HepG2 (cell line): Measurements from ENCODE around the gene PLEKHA6. TPM values are rescaled to one million over a fixed set of nuclear protein-coding genes. Genes with fewer than 3 reads are reported as not detected.

ENCODE experiments used
- ATAC-seq: fragments of 200-7000 bp; cut with Tn5 transposase; 3 replicates; pipeline ENCODE4 v1.9.1; 2020; ENCODE audit warnings: mild to moderate bottlenecking, moderate library complexity
- BruUV-seq: library from RNA; stranded (reverse); fragments of 400-500 nt; replicated peaks from 2 replicates; lab custom pipeline; 2021; lab: Mats Ljungman, UMichigan
- CTCF ChIA-PET: fragments of 300-600 bp; formaldehyde crosslinking; extraction: SDS; loops from one replicate; lab custom pipeline; 2021; ENCODE audit warnings: low total read pairs, inconsistent platforms, low intra/inter-chr PET ratio; lab: Yijun Ruan, JAX
- POLR2A ChIA-PET: fragments of 350-600 bp; sonication (Branson Sonifier 250); formaldehyde crosslinking; loops from one replicate; lab custom pipeline; 2020; ENCODE audit warnings: antibody characterized with exemption, inconsistent platforms; lab: Yijun Ruan, JAX
- DNase-seq: peaks from one replicate; pipeline ENCODE4 v3.0.0-alpha.2; 2015; ENCODE audit warnings: low spot score
- FAIRE-seq: peaks from 3 replicates; lab custom pipeline; 2011; peaks lifted over from hg19 to GRCh38; lab: Jason Lieb, UNC
- H2AFZ ChIP-seq: one replicate; pipeline ENCODE4 v1.6.1; 2011; ENCODE audit warnings: low read length, inconsistent platforms
- H3K27ac ChIP-seq: fragments of 300-600 bp; 3 replicates; pipeline ENCODE4 v1.8.0; 2011; ENCODE audit warnings: mixed run types, mild to moderate bottlenecking, mixed read lengths, low read length, inconsistent platforms; ENCODE audit not compliant: insufficient read depth; ENCODE audit errors: extremely low read length
- H3K27me3 ChIP-seq, 2 experiments: fragments of 200-600 bp in 1 of 2; 2 replicates in 1 of 2; 3 replicates in 1 of 2; pipeline versions ENCODE4 v1.6.0 to v1.8.0; 2011; ENCODE audit warnings: low read length in 2 of 2, mild to moderate bottlenecking in 2 of 2, moderate library complexity in 2 of 2, inconsistent platforms in 1 of 2; ENCODE audit not compliant: insufficient read depth in 2 of 2, control insufficient read depth in 1 of 2
- H3K36me3 ChIP-seq, 2 experiments: fragments of 200-600 bp in 1 of 2; replicated peaks in 1 of 2; 2 replicates in 1 of 2; 3 replicates in 1 of 2; pipeline versions ENCODE4 v1.5.1 to v1.8.0; 2011; ENCODE audit warnings: low read length in 2 of 2, inconsistent platforms in 1 of 2; ENCODE audit not compliant: insufficient read depth in 2 of 2, control insufficient read depth in 1 of 2
- H3K4me1 ChIP-seq: 2 replicates; pipeline ENCODE4 v1.5.1; 2012; ENCODE audit warnings: low read length, inconsistent platforms; ENCODE audit not compliant: insufficient read depth
- H3K4me2 ChIP-seq: 2 replicates; pipeline ENCODE4 v1.6.0; 2011; ENCODE audit warnings: low read depth, low read length, inconsistent platforms
- H3K4me3 ChIP-seq, 3 experiments: fragments of 200-600 bp in 1 of 3; sonication (generic), shearing (Covaris generic) in 1 of 3; replicated peaks in 1 of 3; 2 replicates each; pipeline ENCODE4 v1.5.1; 2011 to 2016; ENCODE audit warnings: low read length in 3 of 3, inconsistent platforms in 2 of 3, low read depth in 2 of 3, mild to moderate bottlenecking in 2 of 3, control low read depth in 1 of 3, mixed read lengths in 1 of 3; ENCODE audit not compliant: insufficient read depth in 1 of 3
- H3K79me2 ChIP-seq: one replicate; pipeline ENCODE4 v1.6.1; 2011; ENCODE audit warnings: low read length, inconsistent platforms; ENCODE audit not compliant: insufficient read depth
- H3K9ac ChIP-seq: 2 replicates; pipeline ENCODE4 v1.6.0; 2011; ENCODE audit warnings: mild to moderate bottlenecking, low read depth, low read length, inconsistent platforms; ENCODE audit not compliant: insufficient read depth
- H3K9me3 ChIP-seq: 2 replicates; pipeline ENCODE4 v1.5.1; 2012; ENCODE audit warnings: mild to moderate bottlenecking, low read length
- H4K20me1 ChIP-seq: 2 replicates; pipeline ENCODE4 v1.6.0; 2011; ENCODE audit warnings: inconsistent platforms, mild to moderate bottlenecking, low read length, moderate library complexity; ENCODE audit not compliant: insufficient read depth
- CHD2 ChIP-seq: IDR thresholded peaks from 2 replicates; pipeline ENCODE4 v1.6.1; 2011; ENCODE audit warnings: low read depth, low read length, improper control_type of control experiment
- DNMT3B ChIP-seq: conservative IDR thresholded peaks from 2 replicates; pipeline ENCODE4 v1.6.1; 2016; ENCODE audit warnings: missing biosample characterization, control low read depth
- EHMT2 ChIP-seq: fragments of 200-600 bp; sonication (generic); IDR thresholded peaks from 2 replicates; pipeline ENCODE4 v1.7.0; 2017; ENCODE audit warnings: antibody characterized with exemption, low read depth, low read length, borderline replicate concordance
- FOXO1 ChIP-seq: sonication (generic); formaldehyde crosslinking; IDR thresholded peaks from 2 replicates; pipeline ENCODE4 v1.4.0; 2020; ENCODE audit warnings: missing genetic modification reagents
- GTF3A ChIP-seq: sonication (generic); formaldehyde crosslinking; conservative IDR thresholded peaks from 2 replicates; pipeline ENCODE4 v1.4.0; 2020; ENCODE audit warnings: mild to moderate bottlenecking, missing genetic modification reagents
- HNF4A ChIP-seq: sonication (generic); formaldehyde crosslinking; IDR thresholded peaks from 2 replicates; pipeline ENCODE4 v1.4.0; 2020; ENCODE audit warnings: missing genetic modification reagents
- JDP2 ChIP-seq: sonication (generic); formaldehyde crosslinking; IDR thresholded peaks from 2 replicates; pipeline ENCODE4 v1.8.1; 2022; ENCODE audit warnings: missing genetic modification reagents, borderline replicate concordance
- NR2F2 ChIP-seq: IDR thresholded peaks from 2 replicates; pipeline ENCODE4 v1.6.1; 2012; ENCODE audit warnings: low read depth, inconsistent platforms, borderline replicate concordance
- RELA ChIP-seq: sonication (generic); formaldehyde crosslinking; IDR thresholded peaks from 2 replicates; pipeline ENCODE4 v1.4.0; 2020; ENCODE audit warnings: missing genetic modification reagents
- ZFP36 ChIP-seq: fragments of 150-350 bp; IDR thresholded peaks from 2 replicates; pipeline ENCODE4 v1.6.1; 2018; ENCODE audit warnings: borderline replicate concordance, low read length, low read depth; ENCODE audit not compliant: partially characterized antibody
- ZKSCAN8 ChIP-seq: IDR thresholded peaks from 2 replicates; pipeline ENCODE4 v1.6.1; 2016; ENCODE audit warnings: borderline replicate concordance, missing genetic modification reagents, missing compliant biosample characterization
- ZNF367 ChIP-seq: sonication (generic); formaldehyde crosslinking; IDR thresholded peaks from 2 replicates; pipeline ENCODE4 v1.4.0; 2020; ENCODE audit warnings: missing genetic modification reagents, borderline replicate concordance
- ZNF776 ChIP-seq: sonication (generic); formaldehyde crosslinking; IDR thresholded peaks from 2 replicates; pipeline ENCODE4 v1.4.0; 2020; ENCODE audit warnings: mild to moderate bottlenecking, missing genetic modification reagents
- ZZZ3 ChIP-seq: sonication (generic); formaldehyde crosslinking; IDR thresholded peaks from 2 replicates; pipeline ENCODE4 v1.4.0; 2020; ENCODE audit warnings: missing genetic modification reagents, mild to moderate bottlenecking, borderline replicate concordance
- WGBS: methylation state at CpG from one replicate; pipeline ENCODE4 v1.1.6; 2017; ENCODE audit warnings: low lambda C conversion rate; 5-methylcytosine and 5-hydroxymethylcytosine counted together
- in situ Hi-C: cut with HindIII; loops from 2 replicates; pipeline ENCODE4 v1.10.0; 2017; ENCODE audit warnings: low pct_unique_long_range_greater_than_20kb; ENCODE audit not compliant: extremely low pct_ligation_motif_present
- intact Hi-C: fragments of 100-400 bp; cut with micrococcal nuclease; formaldehyde crosslinking; loops from one replicate; pipeline ENCODE4 v1.10.0; 2022; ENCODE audit not compliant: unreplicated experiment
- polyA plus RNA-seq, 8 experiments: library from polyadenylated mRNA; depleted of rRNA in 3 of 8; stranded (reverse) in 7 of 8; unstranded in 1 of 8; fragments of >200 nt; fragmentation: Illumina TruSeq in 4 of 8; extraction: Trizol in 4 of 8; gene quantifications; 2 replicates each; pipeline versions ENCODE4 v1.2.1 to v1.2.3, GENCODE V29; 2011 to 2016; ENCODE audit warnings: low read depth in 4 of 8, missing spikeins in 1 of 8, mixed read lengths in 1 of 8; ENCODE audit not compliant: insufficient read depth in 1 of 8
- total RNA-seq, 5 experiments: library from RNA; depleted of rRNA; stranded (reverse); fragments of >200 nt; fragmentation: Illumina TruSeq; extraction: Trizol; gene quantifications; 2 replicates each; pipeline ENCODE4 v1.2.3, GENCODE V29; 2016; ENCODE audit warnings: low read depth in 1 of 5
- TF ChIP-seq, protein P1 (sequence below): sonication (generic); formaldehyde crosslinking; IDR thresholded peaks from 2 replicates; pipeline ENCODE4 v1.4.0; 2020; ENCODE audit warnings: missing genetic modification reagents
- TF ChIP-seq, protein P2 (sequence below): sonication (generic); formaldehyde crosslinking; IDR thresholded peaks from 2 replicates; pipeline ENCODE4 v1.9.0; 2021; ENCODE audit warnings: missing genetic modification reagents, borderline replicate concordance

PLEKHA6 gene
- total and polyA plus RNA-seq, 2 of the 13 experiments (the other 11 are each of a cell fraction or from before 2014, with no cell fraction given) = 5.3 to 11.4 TPM

- no peak for ATAC-seq
- intact Hi-C loops = no loop called here
- H3K79me2 ChIP-seq = no peaks in the 10 kb centered on the region
These were observed 57.0 kb downstream of the PLEKHA6 start for GRCh38 chr1:204302769-204303168.

More at GRCh38 chr1:204302769-204303168, 57.0 kb downstream of the PLEKHA6 start:
- Histone ChIP-seq H3K4me3 (no peak overlapping the region), H2AFZ (no peak overlapping the region), H3K36me3 (no peaks in the 10 kb centered on the region), H3K27me3 (no peaks in the 10 kb centered on the region)
- no TSS peak for BruUV-seq
- no peak for FAIRE-seq
- TF ChIP-seq NR2F2 (no peak), CHD2 (no peak), ZFP36 (no peak), JDP2 (CRISPR knock-in tag) (no peak), RELA (CRISPR knock-in tag) (no peak), HNF4A (CRISPR knock-in tag) (no peak), ZNF776 (no peak), ZZZ3 (no peak), ZNF367 (CRISPR knock-in tag) (no peak), DNMT3B (CRISPR knock-in tag) (no peak), GTF3A (CRISPR knock-in tag) (no peak), FOXO1 (CRISPR knock-in tag) (no peak), EHMT2 (no peak), ZKSCAN8 (CRISPR knock-in tag) (no peak)
- TF ChIP-seq, protein P1, sequence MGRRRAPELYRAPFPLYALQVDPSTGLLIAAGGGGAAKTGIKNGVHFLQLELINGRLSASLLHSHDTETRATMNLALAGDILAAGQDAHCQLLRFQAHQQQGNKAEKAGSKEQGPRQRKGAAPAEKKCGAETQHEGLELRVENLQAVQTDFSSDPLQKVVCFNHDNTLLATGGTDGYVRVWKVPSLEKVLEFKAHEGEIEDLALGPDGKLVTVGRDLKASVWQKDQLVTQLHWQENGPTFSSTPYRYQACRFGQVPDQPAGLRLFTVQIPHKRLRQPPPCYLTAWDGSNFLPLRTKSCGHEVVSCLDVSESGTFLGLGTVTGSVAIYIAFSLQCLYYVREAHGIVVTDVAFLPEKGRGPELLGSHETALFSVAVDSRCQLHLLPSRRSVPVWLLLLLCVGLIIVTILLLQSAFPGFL (CRISPR knock-in tag) = no peak
- TF ChIP-seq, protein P2, sequence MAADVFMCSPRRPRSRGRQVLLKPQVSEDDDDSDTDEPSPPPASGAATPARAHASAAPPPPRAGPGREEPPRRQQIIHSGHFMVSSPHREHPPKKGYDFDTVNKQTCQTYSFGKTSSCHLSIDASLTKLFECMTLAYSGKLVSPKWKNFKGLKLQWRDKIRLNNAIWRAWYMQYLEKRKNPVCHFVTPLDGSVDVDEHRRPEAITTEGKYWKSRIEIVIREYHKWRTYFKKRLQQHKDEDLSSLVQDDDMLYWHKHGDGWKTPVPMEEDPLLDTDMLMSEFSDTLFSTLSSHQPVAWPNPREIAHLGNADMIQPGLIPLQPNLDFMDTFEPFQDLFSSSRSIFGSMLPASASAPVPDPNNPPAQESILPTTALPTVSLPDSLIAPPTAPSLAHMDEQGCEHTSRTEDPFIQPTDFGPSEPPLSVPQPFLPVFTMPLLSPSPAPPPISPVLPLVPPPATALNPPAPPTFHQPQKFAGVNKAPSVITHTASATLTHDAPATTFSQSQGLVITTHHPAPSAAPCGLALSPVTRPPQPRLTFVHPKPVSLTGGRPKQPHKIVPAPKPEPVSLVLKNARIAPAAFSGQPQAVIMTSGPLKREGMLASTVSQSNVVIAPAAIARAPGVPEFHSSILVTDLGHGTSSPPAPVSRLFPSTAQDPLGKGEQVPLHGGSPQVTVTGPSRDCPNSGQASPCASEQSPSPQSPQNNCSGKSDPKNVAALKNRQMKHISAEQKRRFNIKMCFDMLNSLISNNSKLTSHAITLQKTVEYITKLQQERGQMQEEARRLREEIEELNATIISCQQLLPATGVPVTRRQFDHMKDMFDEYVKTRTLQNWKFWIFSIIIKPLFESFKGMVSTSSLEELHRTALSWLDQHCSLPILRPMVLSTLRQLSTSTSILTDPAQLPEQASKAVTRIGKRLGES (CRISPR knock-in tag) = no peak
- TF ChIP-seq, all 625 proteins: peak for 0
- no peak for DNase-seq
- Histone ChIP-seq H3K9me3 (no peaks in the 10 kb centered on the region), H3K9ac (no peak overlapping the region), H3K27ac (no peak overlapping the region), H3K4me1 (peaks cover 26% of the 10 kb centered on the region), H3K4me2 (no peak overlapping the region), H4K20me1 (no peaks in the 10 kb centered on the region)
- ChIA-PET POLR2A (no interaction called here), CTCF (no interaction called here)
- in situ Hi-C loops = no loop called here
- WGBS = 99% methylated on average over 3 of the region's 3 CpGs
